ENCODE results near the gene MAEA.

GRCh38 chr4:1384675-1385372 lies 95.1 kb downstream of the MAEA start:
- TF ChIP-seq CTCF (IDR thresholded peaks at IDR 0.05; ENCODE audit: control extremely low read depth in 1 of 3, insufficient read depth in 1 of 3, low read depth in 1 of 3, low read length in 3 of 3) (no peak), ZNF274 (IDR thresholded peaks at IDR 0.05; ENCODE audit: borderline replicate concordance, extremely low read depth, low read length) (no peak), POLR2A (IDR thresholded peaks at IDR 0.05; ENCODE audit: control extremely low read depth in 1 of 2, low read depth in 2 of 2, low read length in 2 of 2) (no peak), USF2 (IDR thresholded peaks at IDR 0.05; ENCODE audit: low read length) (no peak), RAD21 (IDR thresholded peaks at IDR 0.05 in 1 of 2, conservative IDR thresholded peaks at IDR 0.05 in 1 of 2; ENCODE audit: low read depth in 2 of 2, low read length in 2 of 2) (no peak), EP300 (IDR thresholded peaks at IDR 0.05; ENCODE audit: borderline replicate concordance in 1 of 2, low read depth in 2 of 2, low read length in 2 of 2) (no peak), KDM5A (IDR thresholded peaks at IDR 0.05; ENCODE audit: low read length) (no peak)

Measured in H1 (cell line).